GM13977 (cell line): Measurements from ENCODE around the gene GNAS-AS1.

Experiments
- DNase-seq: peaks from one replicate; pipeline ENCODE4 v3.0.0; 2012; ENCODE audit warnings: low spot score
- in situ Hi-C: fragments of 300-500 bp; cut with MboI; formaldehyde crosslinking; loops from one replicate; pipeline ENCODE4 v1.12.0; 2022; ENCODE audit warnings: low sequenced_read_pairs, low pct_unique_long_range_greater_than_20kb, mixed read lengths, inconsistent platforms; ENCODE audit not compliant: unreplicated experiment
- TF ChIP-seq, protein P1 (sequence below): IDR thresholded peaks from 2 replicates; pipeline ENCODE4 v1.5.1; 2012; ENCODE audit warnings: mild to moderate bottlenecking, control low read depth; ENCODE audit not compliant: insufficient read depth; ENCODE audit errors: extremely low read depth, missing control alignments

GNAS-AS1 gene

DNA sequence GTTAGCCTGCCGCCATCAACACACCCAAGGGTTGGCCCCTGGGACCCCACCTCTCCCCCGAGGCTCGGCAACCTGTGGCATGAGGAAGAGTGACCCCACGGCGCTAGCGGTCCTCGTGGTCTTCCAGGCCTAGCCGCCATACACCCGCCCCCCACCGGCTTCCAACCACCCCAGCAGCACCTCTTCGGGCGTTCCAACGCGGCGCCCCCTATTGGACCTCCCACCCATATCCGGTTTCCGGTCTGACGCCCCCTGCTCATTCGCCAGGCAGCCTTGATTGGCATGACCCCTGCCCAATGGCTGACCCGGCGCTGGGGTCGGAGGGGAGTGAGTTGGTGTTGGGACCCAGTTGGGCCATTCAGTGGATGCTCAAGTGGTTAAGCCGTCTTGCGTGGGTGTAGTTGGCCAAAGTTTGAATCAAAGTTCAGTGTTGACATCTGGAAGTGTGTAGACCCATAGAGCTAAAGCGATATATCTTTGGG lies at the start of gene GNAS-AS1:
Gene GNAS-AS1, minus strand, starts transcription at position 210 of the 482 bp plus-strand sequence.
- in situ Hi-C loops: loop anchor here (25.0 kb wide), 2 partner anchors 237 to 612 kb away; no protein-coding TSS in a partner anchor
- peak; percentile 96 for DNase-seq
- TF ChIP-seq, protein P1, sequence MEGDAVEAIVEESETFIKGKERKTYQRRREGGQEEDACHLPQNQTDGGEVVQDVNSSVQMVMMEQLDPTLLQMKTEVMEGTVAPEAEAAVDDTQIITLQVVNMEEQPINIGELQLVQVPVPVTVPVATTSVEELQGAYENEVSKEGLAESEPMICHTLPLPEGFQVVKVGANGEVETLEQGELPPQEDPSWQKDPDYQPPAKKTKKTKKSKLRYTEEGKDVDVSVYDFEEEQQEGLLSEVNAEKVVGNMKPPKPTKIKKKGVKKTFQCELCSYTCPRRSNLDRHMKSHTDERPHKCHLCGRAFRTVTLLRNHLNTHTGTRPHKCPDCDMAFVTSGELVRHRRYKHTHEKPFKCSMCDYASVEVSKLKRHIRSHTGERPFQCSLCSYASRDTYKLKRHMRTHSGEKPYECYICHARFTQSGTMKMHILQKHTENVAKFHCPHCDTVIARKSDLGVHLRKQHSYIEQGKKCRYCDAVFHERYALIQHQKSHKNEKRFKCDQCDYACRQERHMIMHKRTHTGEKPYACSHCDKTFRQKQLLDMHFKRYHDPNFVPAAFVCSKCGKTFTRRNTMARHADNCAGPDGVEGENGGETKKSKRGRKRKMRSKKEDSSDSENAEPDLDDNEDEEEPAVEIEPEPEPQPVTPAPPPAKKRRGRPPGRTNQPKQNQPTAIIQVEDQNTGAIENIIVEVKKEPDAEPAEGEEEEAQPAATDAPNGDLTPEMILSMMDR: peak; percentile 3

DNA sequence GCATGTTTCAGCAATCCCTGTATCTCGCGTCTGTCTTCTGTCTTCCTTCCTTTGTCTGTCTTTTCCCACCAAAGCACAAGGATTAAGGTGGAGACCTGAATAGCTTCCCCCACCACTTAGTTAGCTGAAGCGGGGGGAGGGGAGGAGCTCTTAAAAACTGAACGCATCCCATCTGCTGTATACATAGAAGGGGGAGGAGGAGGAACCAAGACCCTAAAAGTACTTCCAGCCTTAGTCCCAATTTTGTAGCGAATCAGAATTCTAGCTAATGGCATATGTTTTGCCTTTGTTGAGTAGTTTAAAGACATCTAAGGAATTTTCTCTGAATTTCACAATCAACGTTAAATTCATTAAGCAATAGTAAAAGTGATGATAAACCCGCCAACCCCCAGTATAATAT lies 49.7 kb upstream of the GNAS-AS1 start:
- TF ChIP-seq, protein P1: no peak
- in situ Hi-C loops: no loop called here

DNA sequence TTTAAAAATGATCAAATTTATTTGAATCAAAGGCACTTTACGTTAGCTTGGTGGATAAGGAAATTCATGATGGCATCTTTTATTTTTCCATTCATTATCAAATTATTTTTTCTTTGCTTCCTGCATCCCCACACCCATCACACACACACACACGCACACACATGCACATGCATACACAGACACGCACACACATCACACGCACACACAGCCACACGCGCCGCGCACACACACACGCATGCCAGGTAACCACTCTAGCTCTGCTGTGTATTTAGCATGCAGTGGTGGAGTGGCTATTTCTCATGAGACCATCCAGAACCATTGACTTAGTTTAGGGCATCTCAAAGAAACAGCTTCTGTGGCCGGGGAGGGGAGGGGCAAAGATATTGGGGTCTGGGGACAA lies 48.8 kb upstream of the GNAS-AS1 start:
- no peak for DNase-seq
- in situ Hi-C loops: loop anchor here (10.0 kb wide), 1 partner anchor 85 kb away; the partner anchor contains the start of gene NELFCD
- TF ChIP-seq, protein P1: no peak

More for the DNA sequence above, 49.7 kb upstream of the GNAS-AS1 start:
- no peak for DNase-seq

DNA sequence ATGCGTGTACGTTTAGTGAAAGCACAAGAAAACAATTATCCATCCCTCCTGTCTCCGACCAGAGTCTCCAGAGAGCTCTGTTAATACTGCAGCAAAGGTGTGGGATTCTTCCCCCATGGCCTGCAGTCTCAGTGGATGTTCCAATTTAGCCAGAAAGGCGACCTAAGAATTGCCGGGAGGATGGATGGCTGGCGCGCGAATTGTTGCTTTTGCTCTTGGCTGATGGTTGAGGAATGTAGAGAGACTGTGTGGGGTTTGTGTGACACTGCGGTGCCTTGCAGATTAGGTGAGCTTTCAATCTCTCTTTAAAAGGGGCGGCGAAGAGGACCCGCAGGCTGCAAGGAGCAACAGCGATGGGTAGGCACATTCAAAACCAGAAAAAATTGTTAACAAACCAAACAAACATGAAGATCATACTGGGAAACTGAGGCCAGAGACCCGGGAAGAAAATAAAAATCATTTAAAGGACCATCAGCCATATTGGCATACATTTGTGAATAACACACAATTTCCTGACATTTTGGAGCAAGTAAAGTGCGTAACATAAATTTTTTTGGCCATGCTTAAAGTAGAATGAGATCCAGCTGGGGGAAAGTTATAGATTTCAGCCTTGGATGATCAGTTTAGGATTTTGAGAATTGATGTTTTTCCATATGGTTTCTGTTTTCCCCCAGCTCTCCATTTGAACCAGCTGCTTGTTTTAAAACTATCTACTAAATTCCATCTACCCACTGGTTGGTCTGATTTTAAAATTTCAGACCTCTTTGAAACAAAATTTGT lies 48.1 kb upstream of the GNAS-AS1 start:
- in situ Hi-C loops: loop anchor here (10.0 kb wide), 1 partner anchor 86 kb away; the partner anchor contains the start of gene NELFCD
- TF ChIP-seq, protein P1: no peak
- no peak for DNase-seq

DNA sequence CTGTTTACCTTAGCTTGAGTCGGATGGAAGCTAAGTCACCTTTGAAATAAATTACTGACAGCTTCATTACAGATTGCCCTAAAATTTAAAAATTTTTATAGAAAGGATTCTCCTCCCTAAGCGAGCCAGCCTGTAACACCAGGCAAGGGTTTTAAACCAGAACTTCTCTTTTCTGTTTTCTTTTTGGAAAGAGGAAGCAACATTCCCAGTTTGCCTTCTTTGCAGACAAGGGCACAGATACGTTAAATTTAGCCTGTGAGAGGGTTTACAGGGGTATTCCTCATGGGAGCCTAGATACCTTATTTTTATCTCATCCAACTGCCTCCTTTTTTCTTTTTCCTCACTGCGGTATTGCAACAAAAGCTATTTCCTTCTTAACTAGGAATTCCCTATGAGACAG lies 46.8 kb upstream of the GNAS-AS1 start:
- no peak for DNase-seq
- in situ Hi-C loops: loop anchor here (10.0 kb wide), 1 partner anchor 87 kb away; the partner anchor contains the start of gene NELFCD
- TF ChIP-seq, protein P1: no peak

DNA sequence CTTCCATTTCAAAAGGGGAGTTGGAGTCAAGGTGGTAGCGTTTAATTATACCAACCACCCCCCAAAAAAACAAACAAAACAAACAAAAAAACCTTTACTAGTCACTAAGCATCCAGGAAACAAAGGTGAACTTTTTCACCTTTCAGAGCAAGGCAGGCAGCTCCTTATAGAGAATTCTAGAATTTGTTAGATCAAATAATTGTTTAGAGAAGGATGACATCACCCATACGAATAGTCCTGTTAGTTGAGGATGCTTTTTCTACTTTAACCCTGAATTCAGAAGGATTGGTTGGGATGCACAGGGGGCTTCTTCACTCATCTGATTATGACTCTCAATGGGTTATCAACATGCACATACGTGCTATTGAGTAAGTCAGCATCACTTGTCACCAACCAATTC lies 46.1 kb upstream of the GNAS-AS1 start:
- no peak for DNase-seq
- in situ Hi-C loops: loop anchor here (10.0 kb wide), 1 partner anchor 88 kb away; the partner anchor contains the start of gene NELFCD
- TF ChIP-seq, protein P1: no peak
